ENCODE results near the gene PANK2.
"Not testable (repeated sequence)": the region's sequence is repeated elsewhere in the genome, so short reads cannot be mapped to it uniquely, and the experiment has no call there.

Gene PANK2

GRCh38 chr20:3900187-3900604 is 11.0 kb downstream of the PANK2 start:
- DNase-seq = no peak

- no peak for DNase-seq
Measured at GRCh38 chr20:3901028-3901705, 12.0 kb downstream of the PANK2 start.

- DNase-seq = no peak
Measured at GRCh38 chr20:3901706-3902440, 12.7 kb downstream of the PANK2 start.

GRCh38 chr20:3902446-3902845 is 13.3 kb downstream of the PANK2 start:
- DNase-seq = no peak

- no peak for DNase-seq
Measured at GRCh38 chr20:3904224-3904623, 15.0 kb downstream of the PANK2 start.

GRCh38 chr20:3904857-3905256 is 15.7 kb downstream of the PANK2 start:
- no peak for DNase-seq

GRCh38 chr20:3906744-3907721 is 17.8 kb downstream of the PANK2 start:
- not testable (repeated sequence) for DNase-seq

GRCh38 chr20:3908667-3909066 is 19.5 kb downstream of the PANK2 start:
- DNase-seq = peak in 15 of 56 donors; percentile 9 to 51 (median 33)

GRCh38 chr20:3909952-3910366 is 20.8 kb downstream of the PANK2 start:
- no peak for DNase-seq

- no peak for DNase-seq
Measured at GRCh38 chr20:3910853-3911252, 21.7 kb downstream of the PANK2 start.

GRCh38 chr20:3911956-3912355 is 22.8 kb downstream of the PANK2 start:
- peak in 9 of 56 donors; percentile 28 to 64 (median 39) for DNase-seq

- no peak for DNase-seq
Measured at GRCh38 chr20:3914446-3914845, 25.3 kb downstream of the PANK2 start.

- DNase-seq = no peak
Measured at GRCh38 chr20:3915691-3916090, 26.5 kb downstream of the PANK2 start.

- no peak for DNase-seq
Measured at GRCh38 chr20:3916364-3916763, 27.2 kb downstream of the PANK2 start.

GRCh38 chr20:3919352-3919751 is 30.2 kb downstream of the PANK2 start:
- no peak for DNase-seq

GRCh38 chr20:3922223-3922982 is 33.2 kb downstream of the PANK2 start:
- no peak for DNase-seq

GRCh38 chr20:3922983-3923339 is 33.8 kb downstream of the PANK2 start:
- no peak for DNase-seq

GRCh38 chr20:3923818-3924217 is 34.6 kb downstream of the PANK2 start:
- peak in 16 of 56 donors; percentile 24 to 69 (median 48) for DNase-seq

GRCh38 chr20:3924304-3925112 is 35.3 kb downstream of the PANK2 start:
- peak in 2 of 56 donors; percentile 31 to 36 for DNase-seq

GRCh38 chr20:3925113-3925695 is 36.0 kb downstream of the PANK2 start:
- DNase-seq = no peak
